Measurements from ENCODE around the gene TAOK2.

Gene TAOK2

DNA sequence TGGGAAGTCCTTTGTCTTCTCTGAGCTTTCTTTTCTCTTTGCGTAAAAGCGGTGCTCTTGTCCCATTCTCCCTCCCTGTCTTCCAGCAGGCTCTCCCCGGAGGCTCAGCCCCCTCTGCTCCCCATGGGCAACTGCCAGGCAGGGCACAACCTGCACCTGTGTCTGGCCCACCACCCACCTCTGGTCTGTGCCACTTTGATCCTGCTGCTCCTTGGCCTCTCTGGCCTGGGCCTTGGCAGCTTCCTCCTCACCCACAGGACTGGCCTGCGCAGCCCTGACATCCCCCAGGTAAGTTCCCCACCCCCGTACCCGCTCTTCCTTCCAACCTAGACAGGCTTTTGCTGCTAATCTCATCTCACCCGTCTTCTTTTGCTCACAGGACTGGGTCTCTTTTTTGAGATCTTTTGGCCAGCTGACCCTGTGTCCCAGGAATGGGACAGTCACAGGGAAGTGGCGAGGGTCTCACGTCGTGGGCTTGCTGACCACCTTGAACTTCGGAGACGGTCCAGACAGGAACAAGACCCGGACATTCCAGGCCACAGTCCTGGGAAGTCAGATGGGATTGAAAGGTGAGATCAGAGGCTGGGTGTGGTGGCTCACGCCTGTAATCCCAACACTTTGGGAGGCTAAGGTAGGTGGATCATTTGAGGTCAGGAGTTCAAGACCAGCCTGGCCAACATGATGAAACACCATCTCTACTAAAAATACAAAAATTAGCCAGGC lies 10.5 kb upstream of the TAOK2 start:
- no peak for DNase-seq

GRCh38 chr16:29968205-29968604 lies 5.5 kb upstream of the TAOK2 start:
- DNase-seq: no peak

- no peak for DNase-seq
Observed at GRCh38 chr16:29971304-29971703, 2.4 kb upstream of the TAOK2 start.

DNA sequence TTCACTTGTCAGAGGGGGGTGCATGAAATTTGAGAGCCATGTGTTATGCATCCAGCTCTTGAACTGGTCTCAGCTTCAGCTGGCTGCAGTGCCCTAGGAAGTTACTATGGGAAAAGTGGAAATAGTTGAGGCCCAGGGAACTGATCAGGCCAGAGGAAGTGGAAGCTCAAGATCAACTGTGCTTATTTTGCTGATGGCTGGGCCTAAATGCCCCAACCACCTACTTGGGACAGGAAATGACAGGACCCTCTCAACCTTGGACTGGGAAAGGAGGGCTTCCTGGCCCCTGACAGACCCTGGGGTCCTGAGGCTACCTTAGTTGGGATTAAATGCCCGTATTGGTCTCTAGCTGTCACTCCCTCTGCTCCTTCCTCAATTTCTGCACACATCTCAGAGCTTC lies 1.2 kb upstream of the TAOK2 start:
- DNase-seq: no peak

DNA sequence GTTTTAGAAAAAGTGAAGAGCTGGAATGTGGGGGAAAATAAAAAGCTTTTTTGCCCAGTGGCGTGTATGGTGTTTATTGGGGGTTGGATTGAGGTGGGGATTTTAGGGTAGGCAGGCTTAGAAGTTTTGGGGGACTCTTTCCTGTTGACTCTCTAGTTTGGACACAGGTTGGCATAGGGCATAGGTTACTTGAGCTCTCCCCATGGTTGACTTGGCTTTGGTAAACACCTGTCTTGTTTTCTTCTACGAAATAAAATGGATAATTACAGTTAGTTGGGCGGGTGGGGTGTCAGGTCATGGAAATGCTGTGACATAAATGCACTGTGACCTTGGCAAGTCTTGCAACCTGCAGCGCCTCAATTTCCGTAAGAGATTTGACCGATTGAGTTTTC lies 680 bp upstream of the TAOK2 start:
- no peak for DNase-seq

DNA sequence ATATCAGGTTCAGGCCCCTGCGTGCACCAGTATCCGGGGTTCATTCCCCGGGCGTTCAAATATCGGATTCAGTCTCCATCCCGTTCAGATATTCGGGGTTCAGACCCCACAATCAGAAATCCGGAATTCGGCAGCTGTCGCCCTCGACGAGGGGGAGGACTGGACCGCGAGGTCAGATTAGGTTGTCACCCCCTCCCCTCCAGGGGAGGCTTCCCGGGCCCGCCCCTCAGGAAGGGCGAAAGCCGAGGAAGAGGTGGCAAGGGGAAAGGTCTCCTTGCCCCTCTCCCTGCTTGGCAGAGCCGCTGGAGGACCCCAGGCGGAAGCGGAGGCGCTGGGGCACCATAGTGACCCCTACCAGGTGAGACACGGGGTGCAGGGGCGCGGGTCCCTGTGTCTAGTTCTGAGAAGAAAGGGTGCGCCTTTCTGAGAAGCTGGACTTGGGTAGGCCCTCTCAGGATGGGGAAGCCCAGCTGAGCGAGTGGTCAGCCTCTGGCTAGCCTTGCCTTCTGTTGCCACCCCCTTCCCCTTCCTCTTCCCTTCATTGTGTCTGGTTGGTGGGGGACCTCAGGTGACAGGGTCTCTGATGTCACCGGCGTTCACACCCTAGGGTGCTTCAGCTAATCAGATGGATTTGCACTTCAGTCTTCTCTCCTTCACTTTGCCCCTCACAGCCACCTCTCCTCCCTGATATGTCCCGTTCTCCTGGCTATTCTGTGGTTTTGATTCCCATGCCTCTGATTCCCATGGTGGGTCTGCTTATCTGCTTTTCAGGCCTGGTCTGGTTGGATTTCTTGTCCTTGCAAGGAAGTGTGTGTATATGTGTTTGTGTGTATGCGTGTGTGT lies 844 bp downstream of the TAOK2 start:
- no peak for DNase-seq

DNA sequence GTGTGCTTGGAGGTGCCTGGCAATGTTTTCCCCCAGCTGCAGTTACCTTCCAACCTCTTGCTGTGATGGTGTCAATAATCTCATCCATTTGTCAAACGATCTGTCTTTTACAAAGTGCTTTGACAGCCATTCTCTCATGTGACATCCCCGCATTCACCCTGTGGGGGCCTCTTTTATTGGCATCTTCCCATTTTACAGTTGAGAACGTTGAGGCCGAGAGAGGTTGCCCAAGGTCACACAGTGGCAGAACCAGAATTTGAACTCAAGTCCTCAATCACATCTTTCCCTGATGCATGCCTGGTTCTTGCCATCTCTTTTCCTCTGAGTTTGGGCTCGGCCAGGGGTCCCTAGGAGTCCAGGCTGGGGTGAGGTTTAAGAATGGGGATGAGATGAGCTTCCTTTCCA lies 1.5 kb downstream of the TAOK2 start:
- no peak for DNase-seq

- DNase-seq: no peak
Observed at GRCh38 chr16:29975811-29976511, 2.3 kb downstream of the TAOK2 start.

DNA sequence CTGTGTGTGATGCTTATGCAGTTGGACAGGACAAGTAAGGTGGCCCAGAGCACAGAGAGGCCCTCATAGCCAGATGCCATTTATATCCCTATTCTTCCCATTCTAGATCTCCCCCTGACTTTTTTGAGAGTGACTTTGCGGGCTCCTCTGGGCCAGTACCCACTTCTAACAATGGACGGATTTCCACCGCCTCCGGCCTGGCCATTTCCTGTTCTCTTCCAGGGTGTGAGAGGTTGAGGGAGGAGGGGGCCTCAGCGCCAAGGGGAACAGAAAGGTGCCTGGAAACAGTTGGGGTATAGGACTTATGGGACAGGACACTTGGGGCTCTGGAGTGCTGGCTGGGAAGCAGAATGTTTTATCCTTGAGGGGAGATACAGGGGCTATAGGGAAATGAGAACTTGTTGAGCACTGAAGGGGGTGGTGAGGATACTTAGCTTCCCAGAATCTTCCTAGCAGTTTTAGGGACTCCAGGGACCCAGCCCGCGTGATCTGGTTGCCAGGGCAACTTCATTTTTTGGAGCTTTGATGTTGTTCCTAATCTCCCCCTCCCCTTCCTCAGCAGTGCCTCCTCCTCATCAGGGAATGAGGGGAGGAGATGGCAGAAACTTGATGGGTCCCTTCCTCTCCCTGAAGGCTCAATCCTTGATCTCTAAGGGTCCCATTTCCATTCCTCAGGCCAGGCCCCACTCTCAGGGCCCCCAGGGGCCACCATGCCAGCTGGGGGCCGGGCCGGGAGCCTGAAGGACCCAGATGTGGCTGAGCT lies 3.6 kb downstream of the TAOK2 start:
- no peak for DNase-seq

DNA sequence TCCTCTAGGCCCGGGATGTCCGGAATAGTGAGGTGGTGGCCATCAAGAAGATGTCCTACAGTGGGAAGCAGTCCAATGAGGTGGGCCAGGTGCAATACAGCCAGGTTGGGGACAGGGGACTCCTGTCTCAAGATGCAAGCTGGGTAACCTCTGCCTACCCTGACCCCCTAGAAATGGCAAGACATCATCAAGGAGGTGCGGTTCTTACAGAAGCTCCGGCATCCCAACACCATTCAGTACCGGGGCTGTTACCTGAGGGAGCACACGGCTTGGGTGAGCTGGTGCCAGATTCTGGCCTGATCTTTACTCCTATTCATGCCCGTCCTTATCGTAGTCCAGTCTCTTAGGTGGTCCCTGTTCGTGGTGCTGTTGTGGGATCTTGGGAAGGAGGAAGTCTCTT lies 4.4 kb downstream of the TAOK2 start:
- DNase-seq: no peak

GRCh38 chr16:29978564-29979270 lies 5.0 kb downstream of the TAOK2 start:
- DNase-seq: no peak

DNA sequence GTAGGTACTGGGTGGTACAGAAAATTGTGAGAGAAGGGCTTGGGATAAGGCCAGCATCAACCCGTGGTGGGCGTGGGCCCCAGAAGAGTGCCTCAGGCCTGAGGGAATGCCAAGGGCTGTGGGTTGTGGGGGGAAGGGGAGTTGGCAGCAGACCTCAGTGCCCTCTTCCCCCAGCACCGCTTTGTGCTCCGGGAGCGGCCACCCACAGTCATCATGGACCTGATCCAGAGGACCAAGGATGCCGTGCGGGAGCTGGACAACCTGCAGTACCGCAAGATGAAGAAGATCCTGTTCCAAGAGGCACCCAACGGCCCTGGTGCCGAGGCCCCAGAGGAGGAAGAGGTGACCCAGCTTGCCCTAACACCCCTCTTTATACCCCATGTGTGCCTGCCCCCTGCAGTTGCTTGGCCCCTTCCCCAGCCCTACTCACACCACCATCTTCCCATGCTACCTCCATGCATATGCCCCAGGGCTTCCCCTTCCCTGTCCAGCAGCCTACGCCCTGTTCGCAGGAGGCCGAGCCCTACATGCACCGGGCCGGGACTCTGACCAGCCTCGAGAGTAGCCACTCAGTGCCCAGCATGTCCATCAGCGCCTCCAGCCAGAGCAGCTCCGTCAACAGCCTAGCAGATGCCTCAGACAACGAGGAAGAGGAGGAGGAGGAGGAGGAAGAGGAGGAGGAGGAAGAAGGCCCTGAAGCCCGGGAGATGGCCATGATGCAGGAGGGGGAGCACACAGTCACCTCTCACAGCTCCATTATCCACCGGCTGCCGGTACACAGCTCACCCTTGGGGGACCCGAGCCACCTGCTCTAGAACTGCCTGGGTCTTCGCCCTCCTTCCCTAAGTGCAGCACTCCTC lies 9.1 kb downstream of the TAOK2 start:
- no peak for DNase-seq

DNA sequence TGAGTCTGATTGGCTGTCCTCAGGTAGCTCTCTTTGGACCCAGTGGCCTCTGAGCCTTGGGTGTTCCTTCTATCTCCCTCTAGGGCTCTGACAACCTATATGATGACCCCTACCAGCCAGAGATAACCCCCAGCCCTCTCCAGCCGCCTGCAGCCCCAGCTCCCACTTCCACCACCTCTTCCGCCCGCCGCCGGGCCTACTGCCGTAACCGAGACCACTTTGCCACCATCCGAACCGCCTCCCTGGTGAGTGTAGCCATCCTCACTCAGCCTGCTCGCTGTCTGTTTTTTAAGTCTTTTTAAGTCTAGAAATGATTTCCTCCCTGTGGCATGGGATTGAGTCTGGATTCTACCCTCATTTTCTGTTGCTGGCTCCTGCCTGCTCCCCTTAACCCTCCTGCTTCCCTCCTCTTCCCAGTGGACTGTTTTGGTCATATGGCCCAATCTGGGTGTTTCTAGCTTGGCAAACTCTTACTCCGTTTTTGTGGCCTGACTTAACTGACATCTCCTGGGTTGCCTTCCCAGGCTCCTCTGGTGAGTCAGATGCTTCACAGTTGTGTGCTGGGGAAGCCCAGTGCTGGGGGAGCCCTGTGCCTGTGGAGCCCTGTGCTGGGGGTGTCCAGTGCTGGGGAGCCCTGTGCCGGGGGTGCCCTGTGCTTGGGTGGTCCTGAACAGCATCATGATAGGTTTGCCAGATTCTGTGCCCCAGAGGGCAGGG lies 9.9 kb downstream of the TAOK2 start:
- DNase-seq: no peak

GRCh38 chr16:29984137-29984763 lies 10.6 kb downstream of the TAOK2 start:
- DNase-seq: no peak

GRCh38 chr16:29984764-29985147 lies 11.1 kb downstream of the TAOK2 start:
- DNase-seq: no peak

GRCh38 chr16:29985271-29985811 lies 11.7 kb downstream of the TAOK2 start:
- DNase-seq: no peak

- DNase-seq: no peak
Observed at GRCh38 chr16:29986231-29986630, 12.6 kb downstream of the TAOK2 start.

GRCh38 chr16:29986931-29987330 lies 13.3 kb downstream of the TAOK2 start:
- no peak for DNase-seq

DNA sequence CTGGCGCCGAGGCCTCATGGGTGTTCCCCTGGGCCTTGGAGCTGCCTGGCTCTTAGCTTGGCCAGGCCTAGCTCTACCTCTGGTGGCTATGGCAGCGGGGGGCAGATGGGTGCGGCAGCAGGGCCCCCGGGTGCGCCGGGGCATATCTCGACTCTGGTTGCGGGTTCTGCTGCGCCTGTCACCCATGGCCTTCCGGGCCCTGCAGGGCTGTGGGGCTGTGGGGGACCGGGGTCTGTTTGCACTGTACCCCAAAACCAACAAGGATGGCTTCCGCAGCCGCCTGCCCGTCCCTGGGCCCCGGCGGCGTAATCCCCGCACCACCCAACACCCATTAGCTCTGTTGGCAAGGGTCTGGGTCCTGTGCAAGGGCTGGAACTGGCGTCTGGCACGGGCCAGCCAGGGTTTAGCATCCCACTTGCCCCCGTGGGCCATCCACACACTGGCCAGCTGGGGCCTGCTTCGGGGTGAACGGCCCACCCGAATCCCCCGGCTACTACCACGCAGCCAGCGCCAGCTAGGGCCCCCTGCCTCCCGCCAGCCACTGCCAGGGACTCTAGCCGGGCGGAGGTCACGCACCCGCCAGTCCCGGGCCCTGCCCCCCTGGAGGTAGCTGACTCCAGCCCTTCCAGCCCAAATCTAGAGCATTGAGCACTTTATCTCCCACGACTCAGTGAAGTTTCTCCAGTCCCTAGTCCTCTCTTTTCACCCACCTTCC lies 13.9 kb downstream of the TAOK2 start:
- no peak for DNase-seq

Measured in GOT3 (cell line).